ENCODE results near the gene CMTM8.

DNA sequence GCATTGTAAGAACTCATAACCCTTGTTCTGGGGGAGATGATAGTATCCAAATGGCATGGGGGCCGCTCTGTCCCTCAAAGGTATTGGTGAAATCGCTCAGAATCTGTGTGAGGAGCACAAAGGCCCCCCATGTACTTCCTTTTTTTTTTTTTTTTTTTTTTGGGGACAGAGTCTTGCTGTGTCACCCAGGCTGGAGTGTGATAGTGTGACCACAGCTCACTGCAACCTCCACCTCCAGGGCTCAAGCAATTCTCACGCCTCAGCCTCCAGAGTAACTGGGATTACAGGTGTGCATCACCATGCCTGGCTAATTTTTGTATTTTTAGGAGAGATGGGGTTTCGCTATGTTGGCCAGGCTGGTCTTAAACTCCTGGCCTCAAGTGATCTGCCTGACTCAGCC lies 37.0 kb downstream of the CMTM8 start:
- TF ChIP-seq, protein P1, sequence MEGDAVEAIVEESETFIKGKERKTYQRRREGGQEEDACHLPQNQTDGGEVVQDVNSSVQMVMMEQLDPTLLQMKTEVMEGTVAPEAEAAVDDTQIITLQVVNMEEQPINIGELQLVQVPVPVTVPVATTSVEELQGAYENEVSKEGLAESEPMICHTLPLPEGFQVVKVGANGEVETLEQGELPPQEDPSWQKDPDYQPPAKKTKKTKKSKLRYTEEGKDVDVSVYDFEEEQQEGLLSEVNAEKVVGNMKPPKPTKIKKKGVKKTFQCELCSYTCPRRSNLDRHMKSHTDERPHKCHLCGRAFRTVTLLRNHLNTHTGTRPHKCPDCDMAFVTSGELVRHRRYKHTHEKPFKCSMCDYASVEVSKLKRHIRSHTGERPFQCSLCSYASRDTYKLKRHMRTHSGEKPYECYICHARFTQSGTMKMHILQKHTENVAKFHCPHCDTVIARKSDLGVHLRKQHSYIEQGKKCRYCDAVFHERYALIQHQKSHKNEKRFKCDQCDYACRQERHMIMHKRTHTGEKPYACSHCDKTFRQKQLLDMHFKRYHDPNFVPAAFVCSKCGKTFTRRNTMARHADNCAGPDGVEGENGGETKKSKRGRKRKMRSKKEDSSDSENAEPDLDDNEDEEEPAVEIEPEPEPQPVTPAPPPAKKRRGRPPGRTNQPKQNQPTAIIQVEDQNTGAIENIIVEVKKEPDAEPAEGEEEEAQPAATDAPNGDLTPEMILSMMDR (IDR thresholded peaks at IDR 0.05; ENCODE audit: low read depth, low read length, poor library complexity, severe bottlenecking) = no peak
- TF ChIP-seq EZH2phosphoT487 (IDR thresholded peaks at IDR 0.05; ENCODE audit: borderline replicate concordance, low read length) = no peak
